GM21529 (cell line): ENCODE data around the gene TMCC1.
"Not testable (repeated sequence)": the region's sequence is repeated elsewhere in the genome, so short reads cannot be mapped to it uniquely, and the experiment has no call there.

Experiments used
- ATAC-seq: cut with Tn5 transposase; IDR thresholded peaks from one replicate; pipeline ENCODE4 v1.9.1; 2021; ENCODE audit not compliant: unreplicated experiment

The TMCC1 gene

DNA sequence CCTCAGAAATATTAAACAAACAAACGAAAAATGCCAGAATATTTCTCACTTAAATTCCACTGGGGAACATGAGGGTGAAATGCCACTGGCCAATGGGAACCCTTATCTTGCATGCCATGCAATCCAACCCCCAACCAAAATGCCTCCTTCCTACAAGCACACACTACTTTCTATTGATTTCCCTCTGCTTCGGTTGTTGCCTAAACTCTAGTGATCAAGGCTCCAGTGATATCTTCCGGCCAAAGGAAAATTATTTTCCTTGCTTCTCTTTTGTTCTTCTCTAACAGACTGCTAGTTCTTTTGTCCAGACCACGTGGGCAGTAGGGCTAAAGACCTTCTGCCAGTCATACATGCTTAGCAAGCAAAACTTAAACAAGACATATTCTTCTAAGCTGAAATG lies 115.7 kb downstream of the TMCC1 start:
- no peak for ATAC-seq

DNA sequence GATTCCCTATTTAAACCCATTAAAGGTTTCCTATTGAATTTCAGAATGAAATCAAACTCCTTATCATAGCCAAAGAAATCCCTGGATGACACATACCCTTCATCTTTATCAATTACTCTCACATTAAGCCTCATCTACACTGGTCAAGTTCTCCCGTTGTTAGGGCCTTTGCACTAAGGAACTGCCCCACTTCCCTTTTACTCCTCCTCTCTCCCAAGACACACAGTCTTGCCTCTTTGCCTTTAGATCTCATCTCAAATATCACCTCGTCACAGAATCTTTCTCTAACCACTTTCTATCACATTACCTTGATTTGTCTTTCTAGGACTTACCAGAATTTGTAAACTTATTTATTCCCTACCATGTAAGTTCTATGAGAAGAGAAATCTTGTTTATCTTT lies 117.6 kb downstream of the TMCC1 start:
- ATAC-seq: no peak

DNA sequence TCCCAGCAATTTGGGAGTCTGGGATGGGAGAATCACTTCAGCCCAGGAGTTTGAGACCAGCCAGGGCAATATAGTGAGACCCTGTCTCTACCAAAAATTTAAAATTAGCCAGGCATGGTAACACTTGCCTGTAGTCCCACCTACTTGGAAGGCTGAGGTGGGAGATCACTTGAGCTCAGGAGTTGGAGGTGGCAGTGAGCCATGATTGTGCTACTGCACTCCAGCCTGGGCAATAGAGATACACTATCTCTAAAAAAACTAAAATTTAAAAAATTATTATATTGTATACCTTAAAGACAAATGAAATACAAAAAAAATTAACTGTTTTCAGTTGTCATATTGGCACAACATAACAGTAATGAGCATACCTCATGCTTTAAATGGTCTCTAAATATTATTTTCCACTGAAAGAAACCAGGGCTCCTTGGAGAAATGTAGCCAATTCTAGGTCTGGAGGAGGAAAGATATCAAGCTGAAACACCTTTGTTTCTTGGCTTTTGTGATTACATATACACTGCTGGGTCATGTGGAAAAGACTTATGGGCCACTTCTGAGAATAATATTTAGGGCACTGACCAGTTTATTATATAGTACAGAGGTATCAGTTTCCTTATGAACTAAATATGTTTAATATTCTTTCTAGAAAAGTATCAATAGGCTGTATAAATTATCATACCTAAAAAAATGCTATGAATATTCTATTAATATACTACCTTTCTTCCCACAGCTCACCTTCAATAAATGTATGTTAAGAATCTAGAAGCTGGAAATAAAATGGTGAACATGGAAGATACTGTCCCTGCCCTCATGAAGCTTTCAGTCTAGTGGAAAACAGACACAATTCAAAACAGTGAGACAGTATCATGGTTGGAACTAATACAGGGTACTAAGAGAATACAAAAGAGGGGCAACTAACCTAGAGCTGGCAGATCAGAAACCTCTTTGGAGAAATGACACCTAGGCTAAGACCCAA lies 119.5 kb downstream of the TMCC1 start:
- no peak for ATAC-seq

GRCh38 chr3:129770604-129771003 lies 122.9 kb downstream of the TMCC1 start:
- ATAC-seq: no peak

DNA sequence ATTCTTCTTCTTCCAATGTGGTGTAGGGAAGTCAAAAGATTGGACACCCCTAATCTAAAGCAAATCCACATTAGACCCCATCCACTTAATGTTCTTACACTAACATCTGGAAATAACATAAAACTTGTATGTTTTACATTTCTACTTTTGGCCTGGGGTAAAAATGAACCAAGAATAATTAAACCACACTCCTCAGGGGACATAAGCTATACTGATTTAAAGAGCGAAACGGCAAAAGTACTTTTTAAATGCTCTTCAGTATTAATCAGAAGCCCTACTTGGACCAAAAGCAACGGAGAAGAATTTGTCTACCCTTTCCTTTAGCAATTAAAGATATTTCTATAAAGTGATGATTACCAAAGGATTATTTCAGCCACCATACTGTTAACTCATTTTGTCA lies 123.9 kb downstream of the TMCC1 start:
- no peak for ATAC-seq

DNA sequence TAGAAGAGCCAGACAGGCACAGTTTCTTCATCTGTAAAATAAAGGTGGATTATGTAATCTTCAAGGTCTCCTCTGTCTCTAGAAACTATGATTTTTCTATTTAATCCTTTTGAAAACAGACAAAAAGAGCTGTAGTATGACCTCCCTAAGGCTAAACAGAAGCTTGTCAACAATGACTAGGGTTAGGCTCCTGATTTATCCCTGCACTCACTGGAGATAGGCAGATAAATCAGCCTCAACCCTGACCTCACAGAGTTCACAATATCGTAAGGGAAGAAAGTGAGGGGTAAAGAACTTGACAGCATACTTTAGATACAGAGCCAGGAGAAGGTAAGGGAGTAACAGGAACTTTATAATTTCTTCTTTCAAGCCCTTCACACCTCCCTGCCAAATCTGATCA lies 124.8 kb downstream of the TMCC1 start:
- no peak for ATAC-seq

- ATAC-seq: no peak
Observed at GRCh38 chr3:129766135-129766534, 127.4 kb downstream of the TMCC1 start.

- ATAC-seq: no peak
Observed at GRCh38 chr3:129764090-129764489, 129.4 kb downstream of the TMCC1 start.

DNA sequence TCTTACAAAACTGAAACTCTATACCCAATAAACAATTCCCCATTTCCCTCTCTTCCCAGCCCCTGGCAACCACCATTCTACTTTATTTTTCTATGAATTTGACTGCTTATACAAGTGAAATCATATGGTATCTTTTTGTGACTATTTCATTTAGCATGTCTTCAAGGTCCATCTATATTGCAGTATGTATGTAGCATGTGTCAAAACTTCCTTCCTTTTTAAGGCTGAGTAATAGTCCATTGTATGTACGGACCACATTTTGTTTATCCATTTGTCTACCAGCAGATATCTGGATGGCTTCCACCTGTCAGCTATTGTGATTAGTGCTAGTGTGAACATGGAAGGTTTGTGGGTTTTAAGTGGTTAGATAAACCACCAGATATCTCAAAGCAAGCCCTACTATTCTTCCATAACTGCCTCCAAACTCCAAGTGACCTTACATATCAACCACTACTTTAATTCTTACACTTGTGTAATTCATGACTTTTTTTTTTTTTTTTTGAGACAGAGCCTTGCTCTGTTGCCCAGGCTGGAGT lies 134.7 kb downstream of the TMCC1 start:
- no peak for ATAC-seq

- ATAC-seq: no peak
Observed at GRCh38 chr3:129758306-129758705, 135.2 kb downstream of the TMCC1 start.

DNA sequence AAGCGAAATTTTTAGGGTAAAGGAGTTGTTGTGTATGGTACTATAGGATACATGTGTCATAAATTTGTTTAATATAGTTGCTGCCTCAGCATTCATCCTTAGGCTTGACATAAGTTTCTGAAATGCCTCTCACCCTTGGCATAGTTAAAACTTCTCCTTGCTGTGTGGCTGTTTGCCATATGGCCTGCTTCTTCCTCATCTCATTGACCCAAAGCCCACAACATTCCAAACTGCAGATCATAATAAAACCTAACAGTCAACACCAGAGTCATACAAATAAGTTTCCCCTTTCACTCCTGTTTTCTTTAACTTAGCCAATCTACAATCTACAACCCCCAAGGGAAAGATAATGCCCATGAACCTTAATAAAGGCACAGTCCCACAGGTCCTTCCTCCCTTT lies 136.6 kb downstream of the TMCC1 start:
- no peak for ATAC-seq

DNA sequence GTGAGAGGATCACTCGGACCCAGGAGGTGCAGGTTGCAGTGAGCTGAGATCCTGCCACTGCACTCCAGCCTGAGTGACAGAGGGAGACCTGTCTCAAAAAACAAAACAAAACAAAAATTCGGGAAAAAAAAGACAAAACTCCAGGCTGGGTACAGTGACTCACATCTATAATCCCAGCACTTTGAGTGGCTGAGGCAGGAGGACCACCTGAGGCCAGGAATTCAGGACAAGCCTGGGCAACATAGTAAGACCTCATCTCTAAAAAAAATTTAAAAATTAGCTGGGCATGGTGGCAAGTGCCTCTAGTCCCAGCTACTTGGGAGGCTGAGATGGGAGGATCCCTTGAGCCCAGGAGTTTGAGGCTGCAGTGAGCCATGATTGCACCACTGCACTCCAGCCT lies 142.4 kb downstream of the TMCC1 start:
- not testable (repeated sequence) for ATAC-seq

DNA sequence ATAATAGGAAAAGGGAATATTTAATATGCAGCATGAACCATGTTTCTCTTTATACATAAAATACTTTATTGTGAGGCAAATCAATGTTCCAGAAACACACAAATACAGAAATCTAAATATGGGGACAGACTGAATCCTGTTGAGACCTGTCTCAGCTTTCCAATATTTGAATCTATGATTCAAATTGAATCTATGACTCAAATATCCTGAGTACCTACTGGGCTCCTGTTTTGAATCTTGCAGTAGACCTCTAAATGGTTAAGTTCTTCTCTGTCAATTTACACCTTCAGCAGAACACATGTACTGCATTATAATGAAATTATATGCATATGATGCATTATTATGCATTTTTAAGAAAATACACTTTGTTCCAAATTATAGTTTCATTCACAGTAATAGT lies 143.8 kb downstream of the TMCC1 start:
- ATAC-seq: no peak

DNA sequence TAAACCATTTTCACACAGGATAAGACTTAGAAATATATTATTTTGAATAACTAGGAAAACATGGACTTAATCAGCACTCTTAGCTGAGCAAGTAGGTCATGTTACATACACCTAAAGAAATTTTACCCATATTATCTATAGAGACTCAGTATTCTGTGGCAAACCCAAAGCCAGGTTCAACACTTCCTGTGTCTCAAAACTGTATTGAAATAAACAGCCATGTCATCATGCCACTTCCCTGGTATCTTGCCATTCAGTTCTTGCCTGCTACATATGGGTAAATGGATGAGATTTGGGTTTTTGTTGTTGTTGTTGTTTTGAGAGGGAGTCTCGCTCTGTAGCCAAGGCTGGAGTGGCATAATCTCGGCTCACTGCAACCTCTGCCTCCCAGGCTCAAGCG lies 145.5 kb downstream of the TMCC1 start:
- ATAC-seq: no peak

DNA sequence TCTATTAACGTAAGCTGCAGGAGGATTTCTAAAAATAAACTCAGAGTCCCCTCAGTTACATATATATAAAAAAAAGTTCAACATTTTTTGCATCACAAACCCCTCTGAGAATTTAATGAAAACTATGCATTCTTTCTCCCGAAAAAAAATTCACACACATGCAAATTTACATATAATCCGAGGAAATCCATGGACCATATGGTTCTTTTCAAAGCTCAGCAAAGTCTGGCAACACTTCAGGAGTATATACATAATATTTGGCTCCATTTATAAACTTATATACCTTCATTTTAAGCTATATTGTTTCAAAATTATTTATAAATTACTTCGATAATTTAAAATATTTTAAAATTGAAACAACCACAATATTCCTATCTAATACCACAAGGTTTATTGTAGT lies 146.4 kb downstream of the TMCC1 start:
- ATAC-seq: no peak

DNA sequence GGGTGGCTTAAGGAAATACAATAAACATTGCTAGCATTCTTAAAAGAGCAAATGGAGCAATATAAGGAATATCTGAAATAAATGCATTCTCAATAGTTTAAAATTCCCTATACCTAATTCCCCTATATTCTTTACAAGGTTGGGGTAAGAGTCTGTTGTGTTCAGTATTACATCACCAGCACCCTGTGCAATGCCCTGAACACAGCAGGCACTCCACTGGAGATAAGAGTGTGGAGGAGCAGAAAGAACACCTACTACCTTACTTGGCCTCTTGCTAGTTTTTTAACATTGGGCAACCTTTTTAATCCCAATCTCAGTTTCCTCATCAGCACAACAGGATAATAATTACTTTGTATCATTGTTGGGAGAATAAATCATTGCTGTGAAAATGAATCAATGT lies 146.9 kb downstream of the TMCC1 start:
- ATAC-seq: no peak

DNA sequence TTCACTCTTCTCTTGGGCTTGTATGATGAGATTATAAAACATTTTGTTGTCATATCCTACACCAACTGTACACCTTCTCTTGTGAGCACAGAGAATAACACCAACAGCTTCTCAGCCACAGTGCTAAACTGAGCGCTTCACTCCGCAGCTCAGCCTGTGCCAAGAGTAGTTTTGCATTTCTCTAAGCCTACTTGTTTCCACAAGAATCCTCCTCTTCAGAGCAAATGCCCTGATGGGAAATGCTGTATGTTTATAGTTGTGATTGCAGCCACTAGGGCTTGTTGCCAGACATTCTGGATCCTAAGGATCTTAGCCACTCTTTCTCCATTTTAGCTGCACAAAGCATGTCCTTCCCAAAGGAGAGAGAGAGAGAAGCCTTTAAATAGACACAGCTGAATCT lies 148.3 kb downstream of the TMCC1 start:
- no peak for ATAC-seq

- ATAC-seq: no peak
Observed at GRCh38 chr3:129741794-129742193, 151.7 kb downstream of the TMCC1 start.

GRCh38 chr3:129740090-129740489 lies 153.4 kb downstream of the TMCC1 start:
- ATAC-seq: no peak

GRCh38 chr3:129739634-129740033 lies 153.9 kb downstream of the TMCC1 start:
- ATAC-seq: no peak

GRCh38 chr3:129738172-129738571 lies 155.3 kb downstream of the TMCC1 start:
- ATAC-seq: no peak

DNA sequence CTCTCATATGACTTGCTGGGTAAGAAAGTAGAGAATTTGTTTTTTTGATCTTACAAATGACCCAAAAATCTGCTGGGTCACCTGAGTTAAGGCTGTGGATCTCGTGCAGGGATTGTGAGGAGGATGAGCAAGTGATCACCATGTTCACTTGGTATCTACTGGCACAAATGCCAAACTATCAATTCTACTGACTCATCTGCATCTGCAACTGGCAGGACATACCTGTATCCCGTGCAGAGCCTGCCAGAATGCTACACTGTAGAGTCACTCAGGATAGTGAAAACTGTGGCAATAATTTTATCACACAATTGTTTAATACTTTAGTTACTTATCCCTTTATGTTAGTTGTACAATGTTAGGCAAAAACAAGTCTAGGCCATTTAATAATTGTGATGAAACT lies 157.4 kb downstream of the TMCC1 start:
- no peak for ATAC-seq

- no peak for ATAC-seq
Observed at GRCh38 chr3:129735638-129736037, 157.9 kb downstream of the TMCC1 start.
